HG03060 (cell line): ENCODE results near the gene PLCH1.

Source experiments
- ATAC-seq: cut with Tn5 transposase; IDR thresholded peaks from one replicate; pipeline ENCODE4 v1.9.1; 2021; ENCODE audit warnings: low read depth, moderate number of reproducible peaks; ENCODE audit not compliant: unreplicated experiment

Gene PLCH1

GRCh38 chr3:155435821-155436220, 309.1 kb downstream of the PLCH1 start:
- no peak for ATAC-seq

DNA sequence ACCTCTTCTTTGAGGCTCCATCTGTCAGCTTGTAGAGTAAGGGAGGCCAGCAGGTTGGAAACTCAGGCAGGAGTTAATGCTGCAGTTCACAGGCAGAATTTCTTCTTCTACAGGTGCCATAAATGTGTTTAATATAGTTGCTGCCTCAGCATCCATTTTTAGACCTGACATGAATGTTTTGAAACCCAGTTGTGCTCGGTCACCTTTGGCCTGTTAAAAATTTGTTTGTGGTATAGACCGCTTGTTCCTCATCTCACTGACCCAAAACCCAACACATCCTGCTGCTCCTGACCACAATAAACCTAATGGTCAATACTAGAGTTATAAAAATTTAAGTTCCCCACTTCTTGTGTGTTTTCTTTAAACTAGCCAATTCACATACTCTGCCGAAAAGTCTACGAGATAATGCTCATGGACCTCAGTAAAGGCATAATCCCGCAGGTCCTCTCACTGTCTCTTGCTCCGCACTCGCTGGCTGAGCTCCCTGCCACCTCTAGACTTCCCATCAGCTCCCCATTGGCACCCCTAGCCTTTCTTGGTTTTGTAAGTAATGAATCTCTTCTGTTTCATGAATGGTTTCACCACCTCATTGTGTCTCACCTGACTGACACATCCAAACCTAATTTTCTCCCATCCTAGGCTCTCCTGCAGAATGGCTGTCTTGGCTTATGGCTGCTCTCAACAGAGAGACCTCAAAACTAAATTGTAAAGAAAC, 312.9 kb downstream of the PLCH1 start:
- no peak for ATAC-seq

GRCh38 chr3:155428563-155428962, 316.3 kb downstream of the PLCH1 start:
- ATAC-seq: no peak

- ATAC-seq: no peak
Measured at GRCh38 chr3:155426524-155427230, 318.2 kb downstream of the PLCH1 start.

DNA sequence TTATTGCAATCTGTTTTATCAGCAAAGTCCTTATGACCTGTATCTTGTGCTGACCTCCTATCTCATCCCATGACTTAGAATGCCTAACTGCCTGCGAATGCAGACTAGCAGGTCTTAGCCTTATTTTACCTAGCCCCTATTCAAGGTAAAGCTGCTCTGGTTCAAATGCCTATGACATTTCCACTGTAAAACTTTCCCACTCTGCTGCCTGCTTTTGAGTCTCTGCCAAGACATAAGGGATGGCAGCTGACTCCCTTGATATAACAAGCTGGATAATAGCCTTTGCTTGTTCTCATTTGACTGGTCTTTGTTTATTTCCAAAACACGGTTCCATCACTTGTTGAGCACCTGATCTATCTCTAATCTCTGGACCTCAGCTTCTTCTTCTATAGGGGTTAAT, 319.5 kb downstream of the PLCH1 start:
- ATAC-seq: no peak

- no peak for ATAC-seq
Measured at GRCh38 chr3:155424323-155424710, 320.6 kb downstream of the PLCH1 start.

- ATAC-seq: no peak
Measured at GRCh38 chr3:155423526-155424322, 321.1 kb downstream of the PLCH1 start.

DNA sequence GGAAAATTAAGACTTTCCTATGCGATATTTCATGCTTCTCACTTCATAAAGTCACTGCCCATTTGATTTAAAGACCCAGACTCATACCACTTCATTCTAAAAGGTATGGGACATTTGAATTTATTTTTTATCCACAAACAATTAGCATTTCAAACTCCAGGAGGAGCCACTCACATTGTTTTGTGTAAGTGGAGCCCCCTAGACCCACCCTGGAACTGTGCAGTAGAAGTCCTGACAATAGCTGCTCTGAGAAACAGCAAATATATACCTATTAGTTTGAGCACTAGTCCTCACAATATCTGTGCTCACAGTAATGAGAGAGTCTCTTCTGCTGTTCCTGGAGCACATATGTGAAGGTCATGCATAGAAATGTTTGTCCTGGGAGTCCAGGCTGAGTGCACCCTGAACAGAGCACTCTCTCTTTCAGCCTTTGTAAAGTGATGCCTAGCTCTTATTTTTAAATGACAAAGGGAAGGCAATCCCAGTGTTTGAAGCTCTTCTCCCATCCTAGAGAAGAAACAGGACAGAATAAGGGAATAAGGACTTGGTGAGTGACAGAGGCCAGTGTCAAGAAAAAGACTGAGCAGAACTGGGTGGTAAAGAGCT, 323.9 kb downstream of the PLCH1 start:
- no peak for ATAC-seq

DNA sequence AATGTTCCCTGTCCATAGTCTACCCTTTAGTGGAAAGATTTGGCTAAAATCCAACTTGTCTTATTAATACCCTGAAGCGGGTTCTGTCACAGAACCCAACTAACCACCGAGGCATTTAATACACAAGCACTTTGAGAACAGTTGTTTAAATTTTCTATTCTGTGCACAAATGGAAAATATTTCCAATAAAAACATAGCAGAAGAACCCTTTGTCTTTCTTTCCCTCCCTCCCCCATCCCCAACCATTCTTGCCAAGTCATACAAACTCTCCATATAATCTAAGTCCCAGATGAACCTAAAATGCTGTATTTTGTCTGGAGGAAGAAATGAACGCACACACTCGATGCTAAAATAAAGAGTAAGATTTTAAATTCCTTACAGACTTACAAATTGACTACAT, 324.5 kb downstream of the PLCH1 start:
- ATAC-seq: no peak

GRCh38 chr3:155418407-155418806, 326.5 kb downstream of the PLCH1 start:
- no peak for ATAC-seq

DNA sequence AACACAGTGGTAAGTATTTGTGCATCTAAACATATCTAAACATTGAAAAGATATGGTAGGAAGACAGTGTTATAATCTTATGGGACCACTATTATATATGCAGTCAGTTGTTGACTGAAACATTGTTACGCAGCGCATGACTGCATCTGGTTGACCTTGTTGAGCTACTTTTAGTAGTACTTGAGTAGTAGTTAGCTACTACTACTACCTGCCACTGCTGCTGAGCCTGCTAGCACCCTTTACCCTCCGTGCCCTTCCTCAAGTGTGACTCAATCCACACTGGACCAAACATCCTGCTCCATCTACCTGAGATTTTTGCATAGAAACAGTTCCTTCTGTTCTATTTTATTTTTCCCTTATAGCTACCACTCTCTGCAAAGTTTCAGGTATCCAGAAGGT, 327.8 kb downstream of the PLCH1 start:
- no peak for ATAC-seq

DNA sequence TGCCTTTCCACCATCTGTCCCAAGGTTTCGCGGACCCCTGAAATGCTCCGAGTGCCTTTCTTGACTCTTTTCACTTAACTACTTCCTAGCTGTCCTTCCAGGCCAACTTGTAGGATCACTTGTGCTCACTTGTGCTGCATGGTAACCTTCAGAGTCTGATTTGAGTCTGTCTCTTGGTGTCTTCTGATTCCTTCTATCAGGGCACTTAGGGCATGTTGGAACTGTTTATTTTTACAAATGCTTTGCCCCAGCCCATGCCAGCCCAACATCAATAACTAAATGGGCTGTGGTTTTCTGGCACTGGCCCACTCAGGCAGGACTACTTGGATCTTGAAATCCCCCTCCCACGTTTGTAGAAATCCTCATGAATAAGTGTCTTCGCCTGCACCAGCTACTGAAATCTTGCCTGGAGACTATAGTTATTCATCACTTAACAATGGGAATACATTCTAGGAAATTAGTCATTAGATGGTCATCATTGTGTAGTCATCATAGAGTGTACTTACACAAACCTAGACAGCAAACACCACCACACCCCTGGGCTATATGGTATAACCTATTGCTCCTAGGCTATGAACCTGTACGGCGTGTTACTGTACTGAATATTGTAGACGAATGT, 328.3 kb downstream of the PLCH1 start:
- no peak for ATAC-seq

DNA sequence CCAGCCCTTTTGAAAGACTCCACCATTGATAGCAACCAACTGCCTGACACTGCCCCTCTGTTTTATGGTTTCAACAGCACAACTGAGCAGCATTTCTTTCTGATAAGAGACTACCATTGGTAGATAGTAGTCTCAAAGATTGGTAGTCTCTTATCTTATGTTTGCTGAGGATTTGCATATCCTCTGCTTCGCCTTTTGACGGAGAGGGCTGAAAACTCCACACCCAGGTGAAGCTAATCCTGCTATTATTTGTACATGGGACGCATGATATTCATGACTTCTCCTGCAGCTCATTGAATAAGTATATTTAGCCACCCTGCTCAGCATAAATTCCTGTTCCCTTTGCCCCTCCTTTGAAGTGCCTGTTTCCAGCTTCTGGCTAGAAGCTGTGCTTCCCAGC, 332.0 kb downstream of the PLCH1 start:
- no peak for ATAC-seq

DNA sequence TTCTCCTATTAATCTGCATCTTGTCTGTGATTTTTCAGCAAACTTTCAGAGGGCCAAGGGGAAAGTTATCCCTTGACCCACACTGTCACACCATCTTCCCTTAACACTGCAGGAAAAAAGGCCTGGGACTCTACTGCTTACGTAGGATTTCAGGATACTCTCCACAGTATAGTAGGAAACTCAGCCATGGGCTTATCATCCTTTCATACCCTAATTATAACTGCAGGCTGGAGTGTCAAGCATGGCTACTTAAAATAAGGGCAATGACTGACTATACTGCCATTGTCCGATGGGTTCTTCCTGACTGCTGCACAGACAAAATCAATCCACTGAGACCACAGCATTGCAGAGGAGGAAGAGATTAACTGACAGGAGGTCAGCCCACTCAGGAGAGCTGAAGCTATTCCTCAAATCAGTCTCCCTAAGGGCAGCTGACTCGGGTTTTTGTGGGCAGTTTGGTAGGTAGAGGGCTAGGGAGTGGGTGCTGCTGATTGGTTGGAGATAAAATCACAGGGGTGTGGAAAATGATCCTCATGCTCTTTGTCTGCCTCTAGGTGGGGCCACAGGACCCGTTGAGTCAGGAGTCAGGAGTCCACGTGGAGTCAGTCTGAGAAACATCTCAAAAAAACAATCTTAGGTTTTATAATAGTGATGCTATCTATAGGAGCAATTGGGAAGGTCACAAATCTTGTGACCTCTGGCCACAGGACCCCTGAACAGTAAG, 333.2 kb downstream of the PLCH1 start:
- no peak for ATAC-seq

- ATAC-seq: no peak
Measured at GRCh38 chr3:155409336-155409735, 335.5 kb downstream of the PLCH1 start.

- ATAC-seq: no peak
Measured at GRCh38 chr3:155407971-155408370, 336.9 kb downstream of the PLCH1 start.

DNA sequence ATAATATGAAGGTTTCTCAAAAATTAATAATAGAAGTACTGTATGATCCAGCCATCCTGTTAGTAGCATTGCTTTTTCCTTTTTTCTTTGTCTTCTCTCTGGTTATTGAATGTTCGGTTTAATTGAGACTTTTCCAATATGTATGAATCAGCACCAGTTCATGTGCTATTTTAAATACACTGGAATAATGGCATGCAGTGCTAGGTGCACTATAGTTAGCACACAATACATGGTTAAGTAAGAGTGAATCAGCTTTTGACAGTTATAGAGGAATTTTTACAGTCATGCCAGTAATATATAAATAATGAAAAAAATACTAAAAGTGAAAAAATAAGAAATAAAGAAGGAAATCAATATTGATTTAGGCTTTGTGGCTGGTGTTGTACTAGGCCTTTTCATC, 337.5 kb downstream of the PLCH1 start:
- ATAC-seq: no peak

DNA sequence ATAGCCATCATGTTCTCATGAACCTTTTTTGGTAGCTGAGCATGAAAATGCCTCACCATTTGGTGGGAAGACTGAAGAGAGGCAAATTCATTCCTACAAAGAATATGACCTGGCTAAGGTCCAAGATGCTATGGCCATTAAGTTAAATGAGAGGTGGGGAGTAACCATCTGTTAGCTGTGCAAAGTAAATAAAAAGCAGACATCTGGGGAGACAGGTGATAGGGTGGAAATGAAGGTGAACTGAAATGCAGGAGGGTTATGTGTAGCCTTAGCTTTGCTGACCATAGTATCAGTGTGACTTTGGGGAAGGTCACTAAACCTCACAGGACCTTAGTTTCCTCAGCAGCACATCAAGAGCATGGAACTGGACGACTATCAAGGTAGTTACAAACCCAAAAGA, 340.4 kb downstream of the PLCH1 start:
- ATAC-seq: no peak

GRCh38 chr3:155402656-155403055, 342.2 kb downstream of the PLCH1 start:
- ATAC-seq: no peak

- no peak for ATAC-seq
Measured at GRCh38 chr3:155398046-155398445, 346.8 kb downstream of the PLCH1 start.
